SKM-1 treated with dmso at 0.1 percent for 144 hours (cell line): ENCODE measurements around the gene SAP30.

Source experiments
- DNase-seq: peaks from one replicate; lab custom pipeline; 2025; ENCODE audit not compliant: unreplicated experiment; lab: John Stamatoyannopoulos, UW

Gene SAP30, protein sequence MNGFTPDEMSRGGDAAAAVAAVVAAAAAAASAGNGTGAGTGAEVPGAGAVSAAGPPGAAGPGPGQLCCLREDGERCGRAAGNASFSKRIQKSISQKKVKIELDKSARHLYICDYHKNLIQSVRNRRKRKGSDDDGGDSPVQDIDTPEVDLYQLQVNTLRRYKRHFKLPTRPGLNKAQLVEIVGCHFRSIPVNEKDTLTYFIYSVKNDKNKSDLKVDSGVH

DNA sequence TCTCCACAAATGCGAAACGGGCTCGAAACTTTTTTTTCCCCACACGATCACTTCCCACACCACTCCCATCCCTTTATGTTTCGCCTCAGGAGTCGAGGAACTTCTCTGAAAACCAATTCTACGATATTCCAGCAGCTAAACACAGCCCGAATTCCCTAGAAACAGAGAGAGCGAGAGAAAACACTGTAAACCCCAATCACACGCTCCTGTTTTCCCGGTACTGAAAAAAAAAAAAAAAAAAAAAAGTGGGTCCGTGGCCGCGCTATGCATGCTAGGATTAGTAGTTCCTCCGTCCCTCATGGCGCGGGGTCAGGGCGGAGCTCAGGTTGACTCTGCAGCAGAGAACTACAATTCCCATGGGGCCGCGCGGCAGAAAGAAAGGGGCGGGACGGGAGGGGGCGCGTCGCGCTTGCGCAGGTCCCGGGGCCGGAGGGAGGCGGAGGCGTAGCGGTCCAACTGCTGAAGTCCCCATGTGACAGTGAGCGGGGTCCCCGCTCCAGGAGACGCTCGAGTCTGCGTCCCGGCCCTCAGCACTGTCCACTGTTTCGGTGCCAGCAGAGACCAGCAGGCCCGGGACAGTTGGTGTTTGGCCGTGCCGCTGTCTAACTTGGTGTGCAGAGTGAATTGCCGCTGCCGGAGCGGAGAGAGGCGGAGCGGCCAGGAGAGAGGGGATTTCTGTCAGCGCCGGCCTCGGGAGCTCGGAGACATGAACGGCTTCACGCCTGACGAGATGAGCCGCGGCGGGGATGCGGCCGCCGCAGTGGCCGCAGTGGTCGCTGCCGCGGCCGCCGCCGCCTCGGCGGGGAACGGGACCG, at the start of gene SAP30:
TSS of gene SAP30 (plus strand) at position 478 of the 815 bp plus-strand sequence. CDS start at position 707, 229 bp downstream.
- DNase-seq: peak; percentile 98

DNA sequence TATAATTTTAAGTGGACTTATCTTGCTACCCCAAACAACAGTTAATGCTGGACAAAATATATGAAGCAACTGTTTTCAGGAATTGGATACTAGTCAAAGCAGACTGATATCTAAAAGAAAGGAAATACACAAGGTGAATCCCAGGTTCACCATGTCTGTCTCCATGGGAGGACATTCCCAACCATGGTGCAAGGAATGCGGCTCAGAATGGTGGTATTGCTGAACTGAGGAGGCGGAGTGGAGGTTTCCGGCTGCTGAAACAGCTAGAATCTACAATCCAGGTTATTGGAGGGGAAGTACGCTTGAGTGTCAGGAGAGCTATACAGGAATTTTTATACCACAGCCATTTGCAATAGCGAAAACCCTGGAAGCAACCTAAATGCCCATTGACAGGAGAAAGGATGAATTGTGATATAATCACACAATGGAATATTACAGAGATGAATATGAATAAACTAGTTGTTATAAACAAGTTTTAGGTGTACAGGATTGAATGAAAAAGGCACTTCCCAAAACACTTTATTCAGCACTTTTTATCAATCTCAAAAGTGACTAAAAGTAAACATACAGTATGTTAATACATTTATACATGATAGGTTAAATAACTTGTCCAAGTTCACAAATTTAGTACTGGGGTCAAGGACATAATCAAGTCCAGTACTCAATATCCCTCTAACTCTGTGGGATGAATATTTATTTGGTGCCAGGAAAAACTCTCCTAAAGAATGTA, 45.6 kb upstream of the SAP30 start:
- no peak for DNase-seq

DNA sequence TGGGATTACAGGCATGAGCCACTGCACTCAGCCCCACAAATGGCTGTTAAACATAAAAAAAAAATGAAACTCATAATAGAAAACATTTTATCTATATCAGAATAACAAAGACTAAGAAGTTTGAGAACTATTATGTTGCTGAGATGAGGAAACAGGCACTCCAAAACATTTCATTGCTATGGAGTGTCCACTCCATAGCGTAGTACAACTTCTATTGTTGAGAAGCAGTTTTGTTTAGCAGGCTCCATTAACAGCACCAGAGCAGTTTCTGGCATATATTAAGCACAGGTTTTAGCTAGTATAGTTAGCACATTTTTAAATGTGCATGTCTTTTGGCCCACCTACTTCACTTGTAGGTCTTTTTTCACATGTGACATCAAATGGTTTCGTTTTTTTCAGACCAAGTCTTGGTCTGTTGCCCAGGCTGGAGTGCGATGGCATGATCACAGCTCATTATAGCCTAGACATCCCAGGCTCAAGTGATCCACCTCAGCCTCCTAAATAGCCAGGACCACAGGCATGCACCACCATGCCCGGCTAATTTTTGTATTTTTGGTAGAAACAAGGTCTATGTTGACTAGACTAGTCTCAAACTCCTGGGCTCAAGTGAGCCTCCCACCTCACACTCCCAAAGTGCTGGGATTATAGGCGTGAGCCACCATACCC, 42.4 kb upstream of the SAP30 start:
- DNase-seq: no peak

DNA sequence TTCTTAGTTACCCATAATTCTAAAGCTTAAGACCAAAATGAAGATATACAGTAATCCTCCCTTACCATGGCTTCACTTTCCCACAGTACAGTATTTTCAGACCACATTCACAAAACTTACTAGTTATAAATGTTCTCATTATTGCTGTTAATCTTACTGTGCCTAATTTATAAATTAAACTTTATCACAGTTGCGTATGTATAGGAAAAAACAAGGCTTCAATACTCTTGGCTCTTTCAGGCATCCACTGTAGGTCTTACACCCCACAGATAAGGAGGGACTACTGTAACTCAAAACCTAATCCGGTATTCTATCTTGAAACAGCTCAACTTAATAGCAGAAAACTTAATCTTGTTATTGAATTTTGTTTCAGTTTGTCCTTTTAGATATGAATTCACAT, 40.2 kb upstream of the SAP30 start:
- no peak for DNase-seq

DNA sequence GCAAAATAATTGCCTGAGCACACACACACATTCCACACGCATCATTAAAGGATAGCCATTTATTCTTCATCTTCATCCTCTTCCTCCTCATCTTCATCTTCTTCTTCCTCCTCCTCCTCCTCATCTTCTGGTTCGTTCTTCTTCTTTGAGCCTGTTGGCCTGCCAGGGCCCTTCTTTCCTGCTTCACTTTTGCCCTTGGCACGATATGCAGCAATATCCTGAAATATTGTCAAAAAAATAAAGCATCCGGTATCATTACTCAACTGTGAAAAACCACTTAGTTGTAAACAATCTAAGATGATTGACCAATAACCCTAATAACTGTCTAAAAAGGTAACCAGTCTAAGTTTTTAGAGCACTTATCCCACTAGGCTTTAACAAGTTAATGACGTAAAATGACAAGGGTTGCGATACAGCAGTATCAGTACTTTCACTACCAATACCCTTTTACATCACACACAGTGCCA, 38.7 kb upstream of the SAP30 start:
- peak; percentile 22 for DNase-seq

DNA sequence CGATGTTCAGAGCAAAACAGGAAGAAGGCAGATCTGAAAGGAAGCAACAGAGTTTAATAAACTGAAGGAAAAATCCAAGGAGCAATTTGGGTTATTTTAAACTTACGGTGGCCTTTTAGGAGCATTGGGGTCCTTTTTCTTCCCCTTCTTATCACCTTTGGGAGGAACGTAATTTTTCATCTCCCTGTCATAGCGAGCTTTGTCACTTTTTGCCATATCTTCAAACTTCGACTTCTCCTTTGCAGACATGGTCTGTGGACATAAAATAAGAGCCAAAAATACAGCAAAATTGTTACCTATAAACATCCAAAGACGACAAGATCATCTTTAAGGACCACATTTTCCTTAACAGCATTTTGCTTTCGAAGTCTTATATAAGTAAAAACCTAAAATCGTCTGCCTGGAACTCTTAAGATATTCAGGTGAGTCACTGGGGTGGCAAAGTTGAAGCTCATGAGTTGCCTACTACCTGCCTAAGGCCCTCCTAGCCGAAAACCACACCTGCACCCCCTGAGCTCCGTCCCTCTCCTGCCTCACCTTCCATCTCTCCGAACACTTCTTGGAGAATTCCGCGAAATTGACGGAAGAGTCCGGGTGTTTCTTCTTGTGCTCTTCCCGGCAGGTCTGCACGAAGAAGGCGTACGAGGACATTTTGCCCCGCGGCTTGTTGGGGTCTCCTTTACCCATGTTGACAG, 37.6 kb upstream of the SAP30 start:
- peak; percentile 28 for DNase-seq

DNA sequence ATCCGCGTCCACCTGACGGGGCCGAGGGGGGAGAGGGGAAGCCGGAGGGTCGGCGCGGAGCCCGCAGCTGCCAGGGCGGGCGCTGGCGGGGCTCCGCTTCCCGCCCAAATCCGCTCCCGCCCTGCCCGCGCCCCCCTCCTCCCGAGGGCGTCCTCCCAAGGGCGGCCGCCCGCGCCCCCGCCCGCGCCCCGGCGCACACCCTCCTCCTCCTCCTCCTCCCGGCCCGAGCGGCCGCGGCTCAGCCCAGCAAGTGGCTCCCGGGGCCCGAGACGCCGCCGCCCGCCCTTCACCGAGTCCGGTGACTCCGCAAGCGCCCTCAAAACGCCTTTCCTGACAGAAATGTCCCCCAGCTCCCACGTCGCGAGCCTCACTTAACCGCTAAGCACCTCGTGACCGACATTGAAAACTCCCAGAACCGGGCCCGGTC, 37.1 kb upstream of the SAP30 start:
- no peak for DNase-seq

DNA sequence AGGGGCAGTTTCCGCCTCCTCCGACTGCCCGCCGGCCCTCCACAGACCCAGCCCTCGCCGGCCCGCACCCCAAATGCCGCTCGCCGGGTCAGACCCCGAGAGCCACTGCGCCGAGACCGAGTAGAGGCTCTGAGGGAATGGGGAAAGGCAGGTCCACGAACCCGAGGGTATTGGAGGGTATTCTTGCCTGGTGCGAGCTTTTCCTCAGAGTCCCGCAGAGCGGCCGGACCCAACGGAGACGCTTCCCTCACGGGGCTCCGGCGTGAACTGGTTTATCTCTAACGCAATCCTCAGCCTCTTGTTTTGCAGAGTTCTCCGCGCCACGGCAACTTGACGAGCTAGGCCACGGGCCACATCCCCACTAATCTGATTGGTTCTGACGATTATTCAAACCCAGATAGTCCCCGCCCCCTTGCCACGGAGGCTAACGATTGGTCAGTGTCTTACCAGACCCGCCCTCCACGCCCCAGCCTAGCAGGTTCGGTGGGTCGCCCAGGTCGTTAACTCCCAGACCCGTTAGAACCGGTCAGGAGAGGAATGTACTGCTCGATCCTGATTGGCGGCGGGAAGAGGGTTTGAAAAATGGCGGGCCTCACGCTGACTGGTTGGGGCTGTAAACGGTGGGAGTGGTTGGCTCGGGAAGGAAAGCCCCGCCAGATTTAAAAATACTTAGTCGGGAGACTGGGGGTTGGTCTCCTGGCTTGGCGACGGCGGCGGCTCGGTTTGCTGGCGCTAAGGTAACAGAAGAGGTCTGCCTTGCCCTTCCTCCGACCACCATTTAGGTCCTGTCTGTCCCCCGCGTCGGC, 36.5 kb upstream of the SAP30 start, which contains the start of gene HMGB2:
TSS of gene HMGB2 (minus strand) at position 274 of the 806 bp plus-strand sequence. CDS start 709 bp downstream, outside the sequence.
- peak; percentile 100 for DNase-seq

DNA sequence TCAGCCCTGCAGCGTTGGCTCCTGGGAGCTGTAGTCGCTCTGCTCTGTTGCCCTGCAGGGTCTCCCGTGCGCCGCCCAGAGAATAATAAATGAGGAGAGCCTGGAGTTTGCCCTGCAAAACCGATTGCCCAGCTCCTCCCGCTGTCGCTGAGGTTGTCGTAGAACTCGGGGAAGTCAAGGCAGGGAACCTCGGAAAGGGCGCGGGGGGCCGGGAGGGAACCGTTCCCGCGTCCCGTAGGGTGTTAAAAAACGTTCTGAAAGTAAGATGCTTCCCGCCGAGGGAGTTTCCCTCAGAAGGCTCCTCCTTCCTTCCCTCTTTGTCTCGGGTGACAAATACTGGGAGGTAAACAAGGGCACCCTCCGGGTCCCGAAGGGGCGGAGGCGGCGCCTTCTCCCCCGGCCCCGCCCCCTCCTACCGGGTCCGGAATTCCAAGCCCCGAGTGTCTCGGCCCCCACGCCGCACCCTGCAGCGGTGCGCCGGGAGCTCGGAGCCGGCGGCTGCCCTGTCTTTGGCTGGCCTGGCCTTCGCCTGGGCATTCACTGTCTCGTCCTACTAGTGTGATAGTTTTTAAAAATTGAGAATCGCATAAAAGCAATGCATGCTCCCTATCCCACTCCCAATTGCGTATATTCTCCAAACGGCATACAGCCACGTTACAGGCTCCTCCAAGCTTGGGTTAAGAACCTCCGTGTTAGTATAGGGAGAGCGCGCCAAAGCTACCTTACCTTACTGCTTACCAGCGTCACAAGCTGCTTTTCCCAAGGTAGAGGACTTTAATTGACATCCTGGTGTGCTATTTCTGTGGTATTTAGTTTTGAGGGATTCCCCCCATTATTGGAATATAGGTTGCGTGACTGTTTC, 35.6 kb upstream of the SAP30 start:
- peak; percentile 68 for DNase-seq

DNA sequence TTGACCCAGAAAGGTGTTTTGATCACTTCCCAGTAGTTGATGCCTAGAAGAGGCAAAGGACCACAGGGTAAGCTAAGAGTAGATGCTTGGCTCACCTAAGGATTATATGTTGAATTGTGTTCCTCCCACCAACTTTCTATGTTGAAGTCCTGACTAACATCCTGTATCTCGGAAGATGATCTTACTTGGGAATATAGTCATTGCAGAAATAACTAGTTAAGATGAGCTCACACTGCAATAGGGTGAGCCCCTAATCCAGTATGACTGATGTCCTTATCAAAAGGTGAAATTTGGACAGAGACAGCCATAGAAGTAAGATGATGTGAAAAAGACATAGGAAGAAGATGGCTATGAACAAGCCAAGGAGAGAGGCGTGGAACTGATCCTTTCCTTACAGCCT, 33.3 kb upstream of the SAP30 start:
- DNase-seq: no peak

DNA sequence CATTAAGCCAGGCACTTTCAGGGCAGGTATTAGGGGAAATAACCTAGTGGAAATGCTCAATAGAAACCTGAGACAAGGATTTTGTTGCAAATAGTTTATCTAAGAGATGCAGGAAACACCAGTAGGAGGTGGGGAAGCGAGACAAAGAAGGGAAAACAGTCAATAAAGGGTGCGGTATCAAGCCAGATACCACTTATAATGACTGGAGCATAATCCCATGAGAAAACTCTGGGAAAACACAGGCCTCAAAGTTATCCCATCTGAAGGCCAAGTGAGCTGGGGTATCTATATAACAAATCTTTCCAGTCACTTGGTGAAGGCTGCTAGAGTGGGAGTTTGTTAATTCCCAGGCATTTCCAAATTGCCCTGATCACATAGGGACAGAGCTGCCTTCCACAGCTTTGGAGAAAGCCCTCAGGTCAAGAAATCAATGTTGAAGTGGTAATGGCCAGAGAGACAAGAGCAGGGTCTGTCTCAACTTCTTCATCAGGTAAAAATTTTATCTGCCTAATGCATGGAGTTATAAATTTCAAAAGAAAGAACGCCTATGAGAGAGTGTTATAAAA, 26.8 kb upstream of the SAP30 start:
- no peak for DNase-seq

DNA sequence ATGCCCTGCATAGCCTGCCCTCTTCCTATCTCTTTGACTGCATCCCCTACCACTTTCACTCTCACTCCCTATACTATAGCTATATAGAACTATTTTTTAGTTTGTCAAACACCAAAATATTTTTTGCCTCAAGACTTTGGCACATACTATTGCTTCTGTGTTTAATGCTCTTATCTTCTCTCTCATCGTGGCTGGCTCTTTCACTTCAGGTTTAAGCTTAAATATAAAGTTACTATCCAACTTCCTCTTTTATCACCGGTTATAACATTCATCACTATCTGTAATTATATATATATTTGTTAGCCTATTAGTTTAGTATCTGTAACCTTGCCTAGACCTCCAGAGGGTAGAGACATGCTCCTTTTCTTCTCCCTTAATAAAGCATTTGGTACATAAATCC, 25.1 kb upstream of the SAP30 start:
- no peak for DNase-seq

DNA sequence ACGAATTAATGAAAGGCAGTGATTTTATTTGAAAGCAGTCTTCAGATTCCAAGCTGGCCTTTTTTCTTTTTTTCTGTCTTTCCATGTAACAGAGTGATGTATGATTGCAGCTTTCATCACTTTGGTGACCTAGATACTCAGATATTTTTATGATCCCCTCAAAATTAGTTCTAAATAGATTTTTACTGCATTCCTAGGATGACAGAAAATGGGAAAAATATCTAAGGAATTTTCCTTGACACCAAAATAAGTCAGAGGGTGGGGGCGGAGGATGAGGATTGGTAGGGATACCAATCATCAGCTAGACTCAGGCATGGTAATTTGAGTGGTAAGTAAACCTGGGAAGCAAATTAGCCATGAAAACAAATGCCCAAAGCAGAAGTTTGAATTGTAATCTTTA, 24.7 kb upstream of the SAP30 start:
- DNase-seq: no peak

DNA sequence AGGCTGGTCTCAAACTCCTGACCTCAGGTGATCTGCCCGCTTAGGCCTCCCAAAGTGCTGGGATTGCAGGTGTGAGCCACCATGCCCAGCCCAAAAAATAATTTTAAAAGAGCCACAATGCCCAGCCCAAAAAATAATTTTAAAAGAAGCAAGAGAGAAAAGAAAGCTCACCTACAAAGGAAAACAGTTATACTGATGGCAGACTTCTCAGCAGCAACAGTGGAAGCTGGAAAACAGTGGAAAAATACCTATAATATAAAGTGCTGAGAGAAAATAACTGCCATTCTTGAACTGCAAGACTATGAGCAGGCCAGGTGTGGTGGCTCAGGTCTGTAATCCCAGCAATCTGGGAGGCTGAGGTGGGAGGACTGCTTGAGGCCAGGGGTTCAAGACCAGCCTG, 23.3 kb upstream of the SAP30 start:
- DNase-seq: no peak

DNA sequence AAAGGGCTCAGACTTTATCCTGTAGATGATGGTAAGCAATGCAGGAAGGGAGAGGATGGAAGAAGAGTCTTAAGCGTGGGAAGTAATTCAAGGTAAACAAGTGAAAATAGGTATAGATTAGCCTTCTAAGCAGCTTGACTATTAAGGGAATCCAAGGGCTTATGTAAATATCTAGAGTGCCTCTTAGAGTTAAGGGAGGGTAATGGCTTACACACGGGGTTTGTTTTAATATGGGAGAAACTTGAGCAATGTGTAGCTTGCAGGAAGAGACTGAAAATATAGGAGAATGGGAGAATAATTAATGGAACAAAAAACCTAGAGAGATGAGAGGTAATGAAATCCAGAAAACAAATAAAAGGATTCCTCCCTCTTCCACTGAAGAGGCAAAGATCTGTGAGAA, 12.8 kb upstream of the SAP30 start:
- no peak for DNase-seq

DNA sequence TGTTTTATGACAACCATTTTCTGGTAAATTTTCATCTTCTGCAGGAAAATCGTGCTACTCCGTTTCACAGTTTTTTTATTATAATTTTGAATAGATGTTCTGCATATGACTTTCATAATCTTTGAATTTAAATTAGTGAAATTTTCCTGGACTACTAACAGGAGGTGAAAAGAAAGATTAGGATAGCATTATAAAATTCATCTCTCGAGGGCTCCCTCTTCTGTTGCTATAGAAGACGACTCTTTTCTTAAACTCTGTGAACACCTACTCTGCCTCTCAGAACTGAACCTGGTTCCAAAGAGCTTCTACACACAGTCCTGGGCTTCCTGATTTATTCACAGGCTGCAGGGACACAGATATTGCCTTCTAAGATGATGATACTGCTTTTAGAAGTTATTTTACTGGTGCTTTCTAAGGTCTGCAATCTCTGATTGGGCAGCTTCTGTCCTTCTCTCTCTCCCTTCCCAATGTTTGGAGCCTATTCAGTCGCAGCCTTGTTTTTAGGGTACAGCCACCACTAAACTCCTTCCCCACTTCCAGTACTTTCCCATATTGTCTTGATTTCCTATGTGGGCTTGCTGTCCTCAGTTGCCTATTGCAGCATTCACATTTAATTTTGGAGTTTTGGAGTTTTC, 10.1 kb upstream of the SAP30 start:
- DNase-seq: peak; percentile 2

DNA sequence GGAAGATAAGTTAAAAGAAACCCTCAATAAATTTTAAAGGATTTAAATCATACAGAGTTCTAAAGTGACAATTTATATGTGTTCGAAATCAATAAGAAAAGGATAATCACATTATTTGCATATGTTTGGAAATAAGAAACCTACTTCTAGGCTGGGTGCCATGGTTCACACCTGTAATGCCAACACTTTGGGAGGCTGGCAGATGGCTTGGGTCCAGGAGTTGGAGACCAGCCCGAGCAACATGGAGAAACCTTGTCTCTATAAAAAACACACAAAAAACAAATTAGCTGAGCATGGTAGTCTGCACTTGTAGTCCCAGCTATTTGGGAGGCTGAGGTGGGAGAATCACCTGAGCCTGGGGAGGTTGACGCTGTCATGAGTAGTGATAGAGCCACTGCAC, 8.1 kb upstream of the SAP30 start:
- no peak for DNase-seq
